HepG2 (cell line): ENCODE results near the gene CD109. TPM values are rescaled to one million over a fixed set of nuclear protein-coding genes. Genes with fewer than 3 reads are reported as not detected.

Source experiments
- ATAC-seq: fragments of 200-7000 bp; cut with Tn5 transposase; 3 replicates; pipeline ENCODE4 v1.9.1; 2020; ENCODE audit warnings: mild to moderate bottlenecking, moderate library complexity
- BruUV-seq: library from RNA; stranded (reverse); fragments of 400-500 nt; replicated peaks from 2 replicates; lab custom pipeline; 2021; lab: Mats Ljungman, UMichigan
- CTCF ChIA-PET: fragments of 300-600 bp; formaldehyde crosslinking; extraction: SDS; loops from one replicate; lab custom pipeline; 2021; ENCODE audit warnings: low total read pairs, inconsistent platforms, low intra/inter-chr PET ratio; lab: Yijun Ruan, JAX
- POLR2A ChIA-PET: fragments of 350-600 bp; sonication (Branson Sonifier 250); formaldehyde crosslinking; loops from one replicate; lab custom pipeline; 2020; ENCODE audit warnings: antibody characterized with exemption, inconsistent platforms; lab: Yijun Ruan, JAX
- DNase-seq: peaks from one replicate; pipeline ENCODE4 v3.0.0-alpha.2; 2015; ENCODE audit warnings: low spot score
- FAIRE-seq: peaks from 3 replicates; lab custom pipeline; 2011; peaks lifted over from hg19 to GRCh38; lab: Jason Lieb, UNC
- H2AFZ ChIP-seq: one replicate; pipeline ENCODE4 v1.6.1; 2011; ENCODE audit warnings: low read length, inconsistent platforms
- H3K27ac ChIP-seq: fragments of 300-600 bp; 3 replicates; pipeline ENCODE4 v1.8.0; 2011; ENCODE audit warnings: mixed run types, mild to moderate bottlenecking, mixed read lengths, low read length, inconsistent platforms; ENCODE audit not compliant: insufficient read depth; ENCODE audit errors: extremely low read length
- H3K27me3 ChIP-seq, 2 experiments: fragments of 200-600 bp in 1 of 2; 2 replicates in 1 of 2; 3 replicates in 1 of 2; pipeline versions ENCODE4 v1.6.0 to v1.8.0; 2011; ENCODE audit warnings: low read length in 2 of 2, mild to moderate bottlenecking in 2 of 2, moderate library complexity in 2 of 2, inconsistent platforms in 1 of 2; ENCODE audit not compliant: insufficient read depth in 2 of 2, control insufficient read depth in 1 of 2
- H3K36me3 ChIP-seq, 2 experiments: fragments of 200-600 bp in 1 of 2; replicated peaks in 1 of 2; 2 replicates in 1 of 2; 3 replicates in 1 of 2; pipeline versions ENCODE4 v1.5.1 to v1.8.0; 2011; ENCODE audit warnings: low read length in 2 of 2, inconsistent platforms in 1 of 2; ENCODE audit not compliant: insufficient read depth in 2 of 2, control insufficient read depth in 1 of 2
- H3K4me1 ChIP-seq: 2 replicates; pipeline ENCODE4 v1.5.1; 2012; ENCODE audit warnings: low read length, inconsistent platforms; ENCODE audit not compliant: insufficient read depth
- H3K4me2 ChIP-seq: 2 replicates; pipeline ENCODE4 v1.6.0; 2011; ENCODE audit warnings: low read depth, low read length, inconsistent platforms
- H3K4me3 ChIP-seq, 3 experiments: fragments of 200-600 bp in 1 of 3; sonication (generic), shearing (Covaris generic) in 1 of 3; replicated peaks in 1 of 3; 2 replicates each; pipeline ENCODE4 v1.5.1; 2011 to 2016; ENCODE audit warnings: low read length in 3 of 3, inconsistent platforms in 2 of 3, low read depth in 2 of 3, mild to moderate bottlenecking in 2 of 3, control low read depth in 1 of 3, mixed read lengths in 1 of 3; ENCODE audit not compliant: insufficient read depth in 1 of 3
- H3K79me2 ChIP-seq: one replicate; pipeline ENCODE4 v1.6.1; 2011; ENCODE audit warnings: low read length, inconsistent platforms; ENCODE audit not compliant: insufficient read depth
- H3K9ac ChIP-seq: 2 replicates; pipeline ENCODE4 v1.6.0; 2011; ENCODE audit warnings: mild to moderate bottlenecking, low read depth, low read length, inconsistent platforms; ENCODE audit not compliant: insufficient read depth
- H3K9me3 ChIP-seq: 2 replicates; pipeline ENCODE4 v1.5.1; 2012; ENCODE audit warnings: mild to moderate bottlenecking, low read length
- H4K20me1 ChIP-seq: 2 replicates; pipeline ENCODE4 v1.6.0; 2011; ENCODE audit warnings: inconsistent platforms, mild to moderate bottlenecking, low read length, moderate library complexity; ENCODE audit not compliant: insufficient read depth
- AGO1 ChIP-seq: fragments of 200-400 bp; formaldehyde crosslinking; IDR thresholded peaks from 2 replicates; pipeline ENCODE4 v1.6.1; 2017; ENCODE audit warnings: mild to moderate bottlenecking, low read depth, low read length, moderate library complexity; ENCODE audit not compliant: poor library complexity, severe bottlenecking
- CBX1 ChIP-seq: IDR thresholded peaks from one replicate; pipeline ENCODE4 v1.6.1; 2016; ENCODE audit warnings: antibody characterized with exemption, low read depth
- DNMT1 ChIP-seq: sonication (generic); formaldehyde crosslinking; IDR thresholded peaks from 2 replicates; pipeline ENCODE4 v1.5.1; 2020; ENCODE audit warnings: mild to moderate bottlenecking, missing genetic modification reagents
- ESRRA ChIP-seq: sonication (generic); formaldehyde crosslinking; IDR thresholded peaks from 2 replicates; pipeline ENCODE4 v1.5.1; 2020; ENCODE audit warnings: mild to moderate bottlenecking, low read depth, missing genetic modification reagents
- FOXK1 ChIP-seq: sonication (generic); formaldehyde crosslinking; IDR thresholded peaks from 2 replicates; pipeline ENCODE4 v1.4.0; 2020; ENCODE audit warnings: low read depth, missing genetic modification reagents, borderline replicate concordance
- GTF2F1 ChIP-seq: fragments of 150-350 bp; IDR thresholded peaks from 2 replicates; pipeline ENCODE4 v1.6.1; 2014; ENCODE audit warnings: low read length
- MYNN ChIP-seq: sonication (generic); formaldehyde crosslinking; IDR thresholded peaks from 2 replicates; pipeline ENCODE4 v1.4.0; 2020; ENCODE audit warnings: mild to moderate bottlenecking, low read depth, missing genetic modification reagents
- PAX8 ChIP-seq: sonication (generic); formaldehyde crosslinking; IDR thresholded peaks from 2 replicates; pipeline ENCODE4 v1.8.0; 2022; ENCODE audit warnings: mild to moderate bottlenecking, missing genetic modification reagents, borderline replicate concordance
- PRPF4 ChIP-seq: fragments of 200-400 bp; formaldehyde crosslinking; IDR thresholded peaks from 2 replicates; pipeline ENCODE4 v1.6.1; 2016; ENCODE audit warnings: low read length, low read depth; ENCODE audit not compliant: poor library complexity, severe bottlenecking
- RXRA ChIP-seq: sonication (generic); formaldehyde crosslinking; IDR thresholded peaks from 2 replicates; pipeline ENCODE4 v1.5.1; 2020; ENCODE audit warnings: missing genetic modification reagents
- SIN3B ChIP-seq: fragments of 150-350 bp; IDR thresholded peaks from 2 replicates; pipeline ENCODE4 v1.6.1; 2014; ENCODE audit warnings: low read length
- ZBTB38 ChIP-seq: sonication (generic); formaldehyde crosslinking; IDR thresholded peaks from 2 replicates; pipeline ENCODE4 v1.5.1; 2020; ENCODE audit warnings: mild to moderate bottlenecking, missing genetic modification reagents
- ZC3H4 ChIP-seq: sonication (generic); formaldehyde crosslinking; IDR thresholded peaks from 2 replicates; pipeline ENCODE4 v1.4.0; 2020; ENCODE audit warnings: missing genetic modification reagents, borderline replicate concordance
- ZNF3 ChIP-seq: IDR thresholded peaks from 2 replicates; pipeline ENCODE4 v1.7.0; 2017; ENCODE audit warnings: inconsistent platforms
- ZNF607 ChIP-seq: sonication (generic); formaldehyde crosslinking; IDR thresholded peaks from 2 replicates; pipeline ENCODE4 v1.5.1; 2020; ENCODE audit warnings: missing genetic modification reagents, mild to moderate bottlenecking, borderline replicate concordance
- ZNF709 ChIP-seq: sonication (generic); formaldehyde crosslinking; IDR thresholded peaks from 2 replicates; pipeline ENCODE4 v1.5.0; 2020; ENCODE audit warnings: mild to moderate bottlenecking, missing genetic modification reagents
- WGBS: methylation state at CpG from one replicate; pipeline ENCODE4 v1.1.6; 2017; ENCODE audit warnings: low lambda C conversion rate; 5-methylcytosine and 5-hydroxymethylcytosine counted together
- in situ Hi-C: cut with HindIII; loops from 2 replicates; pipeline ENCODE4 v1.10.0; 2017; ENCODE audit warnings: low pct_unique_long_range_greater_than_20kb; ENCODE audit not compliant: extremely low pct_ligation_motif_present
- intact Hi-C: fragments of 100-400 bp; cut with micrococcal nuclease; formaldehyde crosslinking; loops from one replicate; pipeline ENCODE4 v1.10.0; 2022; ENCODE audit not compliant: unreplicated experiment
- polyA plus RNA-seq, 8 experiments: library from polyadenylated mRNA; depleted of rRNA in 3 of 8; stranded (reverse) in 7 of 8; unstranded in 1 of 8; fragments of >200 nt; fragmentation: Illumina TruSeq in 4 of 8; extraction: Trizol in 4 of 8; gene quantifications; 2 replicates each; pipeline versions ENCODE4 v1.2.1 to v1.2.3, GENCODE V29; 2011 to 2016; ENCODE audit warnings: low read depth in 4 of 8, missing spikeins in 1 of 8, mixed read lengths in 1 of 8; ENCODE audit not compliant: insufficient read depth in 1 of 8
- total RNA-seq, 5 experiments: library from RNA; depleted of rRNA; stranded (reverse); fragments of >200 nt; fragmentation: Illumina TruSeq; extraction: Trizol; gene quantifications; 2 replicates each; pipeline ENCODE4 v1.2.3, GENCODE V29; 2016; ENCODE audit warnings: low read depth in 1 of 5
- TF ChIP-seq, protein P1 (sequence below), 2 experiments: sonication (generic) in 1 of 2; formaldehyde crosslinking in 1 of 2; IDR thresholded peaks; 2 replicates each; pipeline versions ENCODE4 v1.4.0 to v1.6.1; 2016 to 2020; ENCODE audit warnings: borderline replicate concordance in 1 of 2, low read depth in 1 of 2, mild to moderate bottlenecking in 1 of 2, missing genetic modification reagents in 1 of 2

CD109 gene
- total and polyA plus RNA-seq, 2 of the 13 experiments (the other 11 are each of a cell fraction or from before 2014, with no cell fraction given) = 0.93 to 2.1 TPM

DNA sequence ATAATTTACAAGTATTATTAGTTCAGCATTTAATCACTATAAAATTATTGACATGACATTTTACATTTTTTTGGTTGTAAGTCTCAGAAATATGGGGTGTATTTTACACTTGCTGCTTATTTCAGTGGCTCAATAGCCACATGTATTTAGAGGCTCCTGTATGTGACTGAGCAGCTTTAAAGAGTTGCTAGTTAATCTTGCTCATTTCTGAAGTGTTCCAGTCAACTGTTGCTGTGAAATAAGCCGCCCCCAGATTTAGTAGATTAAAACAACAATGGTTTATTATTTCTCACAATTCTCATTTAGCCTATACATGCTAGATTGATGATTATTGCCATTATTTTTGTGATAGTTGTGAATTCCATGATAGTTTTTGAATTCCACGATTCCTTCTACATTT lies 23.0 kb downstream of the CD109 start:
- Histone ChIP-seq H3K27ac (no peak overlapping the region), H3K9me3 (no peaks in the 10 kb centered on the region), H3K4me3 (no peak overlapping the region), H3K4me1 (0 out of 2 replicates have a peak, but pooled peaks cover 12% of the 10 kb centered on the region), H2AFZ (no peak overlapping the region), H3K9ac (no peak overlapping the region), H3K79me2 (no peaks in the 10 kb centered on the region), H3K36me3 (no peaks in the 10 kb centered on the region), H3K4me2 (no peak overlapping the region), H3K27me3 (no peaks in the 10 kb centered on the region), H4K20me1 (no peaks in the 10 kb centered on the region)
- POLR2A ChIA-PET = no interaction called here
- intact Hi-C loops = no loop called here
- DNase-seq (no peak), ATAC-seq (no peak), FAIRE-seq (no peak)
- no peak for TF ChIP-seq AGO1
- TF ChIP-seq, protein P1, sequence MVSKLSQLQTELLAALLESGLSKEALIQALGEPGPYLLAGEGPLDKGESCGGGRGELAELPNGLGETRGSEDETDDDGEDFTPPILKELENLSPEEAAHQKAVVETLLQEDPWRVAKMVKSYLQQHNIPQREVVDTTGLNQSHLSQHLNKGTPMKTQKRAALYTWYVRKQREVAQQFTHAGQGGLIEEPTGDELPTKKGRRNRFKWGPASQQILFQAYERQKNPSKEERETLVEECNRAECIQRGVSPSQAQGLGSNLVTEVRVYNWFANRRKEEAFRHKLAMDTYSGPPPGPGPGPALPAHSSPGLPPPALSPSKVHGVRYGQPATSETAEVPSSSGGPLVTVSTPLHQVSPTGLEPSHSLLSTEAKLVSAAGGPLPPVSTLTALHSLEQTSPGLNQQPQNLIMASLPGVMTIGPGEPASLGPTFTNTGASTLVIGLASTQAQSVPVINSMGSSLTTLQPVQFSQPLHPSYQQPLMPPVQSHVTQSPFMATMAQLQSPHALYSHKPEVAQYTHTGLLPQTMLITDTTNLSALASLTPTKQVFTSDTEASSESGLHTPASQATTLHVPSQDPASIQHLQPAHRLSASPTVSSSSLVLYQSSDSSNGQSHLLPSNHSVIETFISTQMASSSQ (IDR thresholded peaks at IDR 0.05; ENCODE audit: low read depth) = no peak
- TF ChIP-seq, protein P1 (CRISPR knock-in tag; IDR thresholded peaks at IDR 0.05; ENCODE audit: borderline replicate concordance) = no peak
- TF ChIP-seq ZNF3 (CRISPR knock-in tag) = no peak
- TF ChIP-seq DNMT1 (CRISPR knock-in tag) = no peak
- no peak for TF ChIP-seq PAX8 (CRISPR knock-in tag)
- no peak for TF ChIP-seq FOXK1 (CRISPR knock-in tag)
- no peak for TF ChIP-seq CBX1
- no peak for TF ChIP-seq PRPF4
- TF ChIP-seq ZBTB38 (CRISPR knock-in tag) = no peak
- no peak for TF ChIP-seq SIN3B
- TF ChIP-seq MYNN = no peak
- TF ChIP-seq ESRRA = no peak
- no peak for TF ChIP-seq GTF2F1
- no peak for TF ChIP-seq ZNF607 (CRISPR knock-in tag)
- no peak for TF ChIP-seq RXRA (CRISPR knock-in tag)
- TF ChIP-seq ZC3H4 (CRISPR knock-in tag) = no peak
- no peak for TF ChIP-seq ZNF709 (CRISPR knock-in tag)
- in situ Hi-C loops = no loop called here
- no TSS peak for BruUV-seq
- 67% methylated on average over 2 of the region's 2 CpGs for WGBS
- CTCF ChIA-PET = no interaction called here
